HUES48 (cell line): Measurements from ENCODE around the gene GCNT4.
A peak's percentile ranks its signal among the peaks of the same experiment; 100 is the strongest.

ENCODE experiments used
- H3K27ac ChIP-seq: one replicate; pipeline ENCODE4 v1.7.0; 2013; ENCODE audit warnings: low read depth, low read length, inconsistent platforms
- H3K27me3 ChIP-seq: 2 replicates; pipeline ENCODE4 v1.6.1; 2013; ENCODE audit warnings: mild to moderate bottlenecking, low read length; ENCODE audit not compliant: control insufficient read depth, insufficient read depth
- H3K36me3 ChIP-seq: 2 replicates; pipeline ENCODE4 v1.6.1; 2013; ENCODE audit warnings: low read length; ENCODE audit not compliant: control insufficient read depth, insufficient read depth
- H3K4me1 ChIP-seq: 2 replicates; pipeline ENCODE4 v1.6.1; 2013; ENCODE audit warnings: mild to moderate bottlenecking, low read length; ENCODE audit not compliant: control insufficient read depth, insufficient read depth
- H3K4me3 ChIP-seq: 2 replicates; pipeline ENCODE4 v1.5.1; 2013; ENCODE audit warnings: mild to moderate bottlenecking, low read depth, low read length
- H3K9ac ChIP-seq: 2 replicates; pipeline ENCODE4 v1.6.1; 2013; ENCODE audit warnings: mild to moderate bottlenecking, low read depth, low read length, moderate library complexity
- H3K9me3 ChIP-seq: 2 replicates; pipeline ENCODE4 v1.6.1; 2013; ENCODE audit warnings: low read length; ENCODE audit not compliant: control insufficient read depth, insufficient read depth

Gene GCNT4

GRCh38 chr5:75050415-75050814 lies 1.9 kb downstream of the GCNT4 start:
- Histone ChIP-seq H3K9me3 (no peaks in the 10 kb centered on the region), H3K36me3 (peaks cover 9% of the 10 kb centered on the region; the same call in 1 of the 2 replicates), H3K9ac (peak overlapping the region; percentile 84; the same call in 1 of the 2 replicates), H3K4me1 (peaks cover 37% of the 10 kb centered on the region), H3K27me3 (peaks cover 45% of the 10 kb centered on the region), H3K27ac (no peak overlapping the region), H3K4me3 (peak overlapping the region; percentile 70)

- Histone ChIP-seq H3K9me3 (no peaks in the 10 kb centered on the region), H3K4me3 (0 out of 2 replicates have a peak overlapping the region, but pooled peaks have one; percentile 70), H3K36me3 (peaks cover 14% of the 10 kb centered on the region; the same call in 1 of the 2 replicates), H3K27ac (no peak overlapping the region), H3K9ac (no peak overlapping the region), H3K4me1 (peaks cover 30% of the 10 kb centered on the region), H3K27me3 (peaks cover 41% of the 10 kb centered on the region)
These were observed 2.7 kb downstream of the GCNT4 start for GRCh38 chr5:75049456-75050351.

GRCh38 chr5:75048457-75048953 lies 3.9 kb downstream of the GCNT4 start:
- no peak overlapping the region for H3K27ac ChIP-seq
- no peaks in the 10 kb centered on the region for H3K9me3 ChIP-seq
- peaks cover 26% of the 10 kb centered on the region for H3K4me1 ChIP-seq
- no peak overlapping the region for H3K9ac ChIP-seq
- peaks cover 18% of the 10 kb centered on the region; the same call in 1 of the 2 replicates for H3K36me3 ChIP-seq
- H3K4me3 ChIP-seq: no peak overlapping the region
- peaks cover 29% of the 10 kb centered on the region for H3K27me3 ChIP-seq

- no peaks in the 10 kb centered on the region for H3K9me3 ChIP-seq
- H3K27ac ChIP-seq: no peak overlapping the region
- no peak overlapping the region for H3K9ac ChIP-seq
- H3K4me3 ChIP-seq: no peak overlapping the region
- H3K27me3 ChIP-seq: peaks cover 19% of the 10 kb centered on the region
- H3K4me1 ChIP-seq: peaks cover 26% of the 10 kb centered on the region
- peaks cover 18% of the 10 kb centered on the region; the same call in 1 of the 2 replicates for H3K36me3 ChIP-seq
These were observed 5.0 kb downstream of the GCNT4 start for GRCh38 chr5:75047356-75047755.

- peaks cover 11% of the 10 kb centered on the region for H3K27me3 ChIP-seq
- H3K4me1 ChIP-seq: peaks cover 24% of the 10 kb centered on the region
- H3K4me3 ChIP-seq: no peak overlapping the region
- H3K27ac ChIP-seq: no peak overlapping the region
- no peak overlapping the region for H3K9ac ChIP-seq
- H3K36me3 ChIP-seq: peaks cover 18% of the 10 kb centered on the region; the same call in 1 of the 2 replicates
- no peaks in the 10 kb centered on the region for H3K9me3 ChIP-seq
These were observed 5.8 kb downstream of the GCNT4 start for GRCh38 chr5:75046366-75047142.

GRCh38 chr5:75045071-75045470 lies 7.3 kb downstream of the GCNT4 start:
- H3K9me3 ChIP-seq: no peaks in the 10 kb centered on the region
- H3K27me3 ChIP-seq: no peaks in the 10 kb centered on the region
- H3K4me3 ChIP-seq: no peak overlapping the region
- H3K4me1 ChIP-seq: peaks cover 11% of the 10 kb centered on the region
- peaks cover 18% of the 10 kb centered on the region; the same call in 1 of the 2 replicates for H3K36me3 ChIP-seq
- H3K27ac ChIP-seq: no peak overlapping the region
- no peak overlapping the region for H3K9ac ChIP-seq

GRCh38 chr5:75044406-75044805 lies 8.0 kb downstream of the GCNT4 start:
- Histone ChIP-seq H3K9me3 (no peaks in the 10 kb centered on the region), H3K27me3 (no peaks in the 10 kb centered on the region), H3K36me3 (peaks cover 18% of the 10 kb centered on the region; the same call in 1 of the 2 replicates), H3K9ac (no peak overlapping the region), H3K4me1 (peaks cover 5% of the 10 kb centered on the region), H3K4me3 (no peak overlapping the region), H3K27ac (no peak overlapping the region)

- Histone ChIP-seq H3K27ac (no peak overlapping the region), H3K9me3 (no peaks in the 10 kb centered on the region), H3K27me3 (no peaks in the 10 kb centered on the region), H3K36me3 (peaks cover 18% of the 10 kb centered on the region; the same call in 1 of the 2 replicates), H3K4me3 (no peak overlapping the region), H3K9ac (no peak overlapping the region), H3K4me1 (peaks cover under 1% of the 10 kb centered on the region; the same call in 1 of the 2 replicates)
These were observed 8.6 kb downstream of the GCNT4 start for GRCh38 chr5:75043633-75044264.

- Histone ChIP-seq H3K9ac (no peak overlapping the region), H3K9me3 (no peaks in the 10 kb centered on the region), H3K4me1 (no peaks in the 10 kb centered on the region), H3K4me3 (no peak overlapping the region), H3K27ac (no peak overlapping the region), H3K36me3 (peaks cover 18% of the 10 kb centered on the region; the same call in 1 of the 2 replicates), H3K27me3 (no peaks in the 10 kb centered on the region)
These were observed 9.8 kb downstream of the GCNT4 start for GRCh38 chr5:75042522-75042921.

GRCh38 chr5:75040973-75041372 lies 11.4 kb downstream of the GCNT4 start:
- Histone ChIP-seq H3K4me3 (no peak overlapping the region), H3K4me1 (peaks cover 3% of the 10 kb centered on the region; the same call in 1 of the 2 replicates), H3K36me3 (peaks cover 18% of the 10 kb centered on the region; the same call in 1 of the 2 replicates), H3K27ac (no peak overlapping the region), H3K9ac (no peak overlapping the region), H3K9me3 (no peaks in the 10 kb centered on the region), H3K27me3 (no peaks in the 10 kb centered on the region)
